ENCODE results near the gene ASTN1. TPM values are rescaled to one million over a fixed set of nuclear protein-coding genes. Genes with fewer than 3 reads are reported as not detected.

ASTN1 gene
- total and polyA plus RNA-seq, 2 of the 4 experiments (the other 2 are of a cell fraction): under 0.01 to 0.07 TPM

GRCh38 chr1:176899321-176899720 is 265.2 kb downstream of the ASTN1 start:
- no peaks in the 10 kb centered on the region for H3K79me1 ChIP-seq (ENCODE audit: low read depth in 1 of 2, low read length in 2 of 2)
- H2AK5ac ChIP-seq (ENCODE audit: low read depth, low read length): no peak overlapping the region
- no peaks in the 10 kb centered on the region for H3K9me1 ChIP-seq (ENCODE audit: insufficient read depth, low read length)
- no peaks in the 10 kb centered on the region for H3K27me3 ChIP-seq (ENCODE audit: control insufficient read depth, insufficient read depth, low read length)
- ChIA-PET CTCF (interaction anchor here (1.0 to 1.9 kb wide), 3 partner anchors 12 to 1047 kb away, joined by 3 to 21 read pairs (median 7); no protein-coding TSS in a partner anchor), POLR2A (ENCODE audit: unreplicated experiment) (no interaction called here)
- no peak overlapping the region for H2BK5ac ChIP-seq (ENCODE audit: low read depth, low read length, poor library complexity, severe bottlenecking)
- no peak overlapping the region for H2BK15ac ChIP-seq (ENCODE audit: low read depth, low read length)
- H3K4ac ChIP-seq (ENCODE audit: low read depth, low read length): no peak overlapping the region
- H3K27ac ChIP-seq (ENCODE audit: insufficient read depth, low read length): no peak overlapping the region
- no peaks in the 10 kb centered on the region for H4K20me1 ChIP-seq (ENCODE audit: insufficient read depth, low read length)
- intact Hi-C loops (cut with micrococcal nuclease) (loop anchor here (5.0 to 10.0 kb wide), 2 partner anchors 883 to 1375 kb away; no protein-coding TSS in a partner anchor), dilution Hi-C loops (cut with HindIII; ENCODE audit: low sequenced_read_pairs, unreplicated experiment) (no loop called here), in situ Hi-C loops (cut with MboI; ENCODE audit: low sequenced_read_pairs) (loop anchor here (5.0 kb wide), 1 partner anchor 1043 kb away; no protein-coding TSS in a partner anchor)
- H3K56ac ChIP-seq (ENCODE audit: extremely low read depth, insufficient read depth, low read length): no peak overlapping the region
- no TSS peak for BruUV-seq (replicated peaks)
- H4K5ac ChIP-seq (ENCODE audit: low read depth, low read length): no peak overlapping the region
- no peak overlapping the region for H3K18ac ChIP-seq (ENCODE audit: low read depth, low read length)
- no peak overlapping the region for H2BK120ac ChIP-seq (ENCODE audit: low read depth, low read length)
- no peak overlapping the region for H3K4me2 ChIP-seq (ENCODE audit: low read depth, low read length)
- H3K9me3 ChIP-seq (ENCODE audit: control insufficient read depth, insufficient read depth, low read length): no peaks in the 10 kb centered on the region
- no peak overlapping the region for H4K91ac ChIP-seq (ENCODE audit: insufficient read depth, low read depth, low read length)
- no peak overlapping the region for H3K23ac ChIP-seq (ENCODE audit: low read depth, low read length)
- H3K9ac ChIP-seq (ENCODE audit: low read depth, low read length): no peak overlapping the region
- H2AK9ac ChIP-seq (replicated peaks; ENCODE audit: low read depth, low read length, poor library complexity): no peak overlapping the region
- no peak overlapping the region for H4K8ac ChIP-seq (ENCODE audit: low read depth in 2 of 2, low read length in 2 of 2)
- no peak for DNase-seq
- H3K36me3 ChIP-seq (ENCODE audit: control insufficient read depth, insufficient read depth, low read length): no peaks in the 10 kb centered on the region
- H2BK20ac ChIP-seq (ENCODE audit: low read depth, low read length): no peak overlapping the region
- no peak for ATAC-seq (ENCODE audit: low read depth)
- H3K14ac ChIP-seq (replicated peaks; ENCODE audit: low read depth, low read length): no peak overlapping the region
- TF ChIP-seq MAZ (IDR thresholded peaks at IDR 0.05; ENCODE audit: borderline replicate concordance, low read depth, low read length) (no peak), NFE2L2 (IDR thresholded peaks at IDR 0.05; ENCODE audit: low read depth, low read length) (no peak), SMC3 (IDR thresholded peaks at IDR 0.05; ENCODE audit: low read depth, low read length) (no peak), RAD21 (IDR thresholded peaks at IDR 0.05; ENCODE audit: low read length) (no peak), ELK1 (IDR thresholded peaks at IDR 0.05; ENCODE audit: borderline replicate concordance, low read depth, low read length) (no peak), MXI1 (IDR thresholded peaks at IDR 0.05; ENCODE audit: borderline replicate concordance, low read depth, low read length) (no peak), CTCF (conservative IDR thresholded peaks at IDR 0.05; ENCODE audit: low read depth, low read length) (no peak), POLR2A (IDR thresholded peaks at IDR 0.05; ENCODE audit: low read depth, low read length) (no peak), RFX5 (IDR thresholded peaks at IDR 0.05; ENCODE audit: low read depth, low read length) (no peak), CHD1 (IDR thresholded peaks at IDR 0.05; ENCODE audit: low read depth, low read length) (no peak), FOS (IDR thresholded peaks at IDR 0.05; ENCODE audit: low read depth, low read length) (no peak), USF2 (IDR thresholded peaks at IDR 0.05; ENCODE audit: low read depth, low read length) (no peak), BHLHE40 (IDR thresholded peaks at IDR 0.05; ENCODE audit: low read depth, low read length) (no peak), MAFK (IDR thresholded peaks at IDR 0.05; ENCODE audit: low read depth, low read length) (no peak), RCOR1 (IDR thresholded peaks at IDR 0.05; ENCODE audit: insufficient replicate concordance, low read length) (no peak), CEBPB (IDR thresholded peaks at IDR 0.05; ENCODE audit: low read depth, low read length) (no peak)
- no CpG with 5 or more reads among the region's 2 CpGs for WGBS, 2 experiments (ENCODE audit: extremely low coverage in 2 of 2, insufficient read length in 1 of 2)
- no peak overlapping the region for H2AFZ ChIP-seq (replicated peaks; ENCODE audit: low read length, poor library complexity)
- H3K4me1 ChIP-seq (ENCODE audit: control insufficient read depth, insufficient read depth, low read length): no peaks in the 10 kb centered on the region
- no peak overlapping the region for H3K4me3 ChIP-seq (ENCODE audit: insufficient read depth, low read depth, low read length)

Data from IMR-90 (cell line).